Measurements from ENCODE around the gene APEH. TPM values are rescaled to one million over a fixed set of nuclear protein-coding genes. Genes with fewer than 3 reads are reported as not detected.

APEH gene
- total and polyA plus RNA-seq, 2 of the 13 experiments (the other 11 are each of a cell fraction or from before 2014, with no cell fraction given): 116 to 130 TPM

GRCh38 chr3:49642708-49643145 lies 31.4 kb upstream of the APEH start:
- Histone ChIP-seq H3K27ac (ENCODE audit: extremely low read length, insufficient read depth, low read length) (no peak overlapping the region), H3K9me3 (ENCODE audit: low read length) (no peaks in the 10 kb centered on the region), H3K4me3 (replicated peaks in 1 of 3; ENCODE audit: insufficient read depth in 1 of 3, low read depth in 2 of 3, low read length in 3 of 3) (no peak overlapping the region), H2AFZ (ENCODE audit: low read length) (no peak overlapping the region), H3K27me3 (ENCODE audit: control insufficient read depth in 1 of 2, insufficient read depth in 2 of 2, low read length in 2 of 2) (no peaks in the 10 kb centered on the region), H3K79me2 (ENCODE audit: insufficient read depth, low read length) (no peaks in the 10 kb centered on the region), H3K36me3 (replicated peaks in 1 of 2; ENCODE audit: control insufficient read depth in 1 of 2, insufficient read depth in 2 of 2, low read length in 2 of 2) (no peaks in the 10 kb centered on the region; a peak in 2 of 5 replicates), H3K9ac (ENCODE audit: insufficient read depth, low read depth, low read length) (no peak overlapping the region), H3K4me2 (ENCODE audit: low read depth, low read length) (no peak overlapping the region), H3K4me1 (ENCODE audit: insufficient read depth, low read length) (peaks cover 6% of the 10 kb centered on the region), H4K20me1 (ENCODE audit: insufficient read depth, low read length) (no peaks in the 10 kb centered on the region)
- in situ Hi-C loops (cut with HindIII; ENCODE audit: extremely low pct_ligation_motif_present, low pct_unique_long_range_greater_than_20kb): no loop called here
- ChIA-PET CTCF (ENCODE audit: low intra/inter-chr PET ratio, low total read pairs) (no interaction called here), POLR2A (no interaction called here)
- ATAC-seq (no peak), DNase-seq (ENCODE audit: low spot score) (no peak), FAIRE-seq (no peak)
- WGBS (ENCODE audit: low lambda C conversion rate): 93% methylated on average over 5 of the region's 9 CpGs
- no TSS peak for BruUV-seq (replicated peaks)
- TF ChIP-seq SIX4 (CRISPR knock-in tag; IDR thresholded peaks at IDR 0.05) (no peak), GABPA (IDR thresholded peaks at IDR 0.05; ENCODE audit: low read depth, low read length) (no peak), GABPA (CRISPR knock-in tag; IDR thresholded peaks at IDR 0.05; ENCODE audit: low read depth) (no peak), ZNF597 (CRISPR knock-in tag; IDR thresholded peaks at IDR 0.05) (no peak), GTF2F1 (IDR thresholded peaks at IDR 0.05; ENCODE audit: low read length) (no peak)
- intact Hi-C loops (cut with micrococcal nuclease; ENCODE audit: unreplicated experiment): no loop called here

- in situ Hi-C loops (cut with HindIII; ENCODE audit: extremely low pct_ligation_motif_present, low pct_unique_long_range_greater_than_20kb): no loop called here
- CTCF ChIA-PET (ENCODE audit: low intra/inter-chr PET ratio, low total read pairs): no interaction called here
- H3K4me2 ChIP-seq (ENCODE audit: low read depth, low read length): no peak overlapping the region
- intact Hi-C loops (cut with micrococcal nuclease; ENCODE audit: unreplicated experiment): no loop called here
- TF ChIP-seq HNRNPH1 (optimal IDR thresholded peaks at IDR 0.05; ENCODE audit: low read depth, low read length) (no peak), ZNF280D (CRISPR knock-in tag; IDR thresholded peaks at IDR 0.05) (no peak)
- no peaks in the 10 kb centered on the region for H3K79me2 ChIP-seq (ENCODE audit: insufficient read depth, low read length)
- POLR2A ChIA-PET: no interaction called here
- no peak for DNase-seq (ENCODE audit: low spot score)
- H3K27me3 ChIP-seq (ENCODE audit: control insufficient read depth in 1 of 2, insufficient read depth in 2 of 2, low read length in 2 of 2): no peaks in the 10 kb centered on the region
- no TSS peak for BruUV-seq (replicated peaks)
- ATAC-seq: no peak
- H3K4me1 ChIP-seq (ENCODE audit: insufficient read depth, low read length): peaks cover 26% of the 10 kb centered on the region
- H3K4me3 ChIP-seq (replicated peaks in 1 of 3; ENCODE audit: insufficient read depth in 1 of 3, low read depth in 2 of 3, low read length in 3 of 3): no peak overlapping the region
- H4K20me1 ChIP-seq (ENCODE audit: insufficient read depth, low read length): no peaks in the 10 kb centered on the region
- no peak overlapping the region for H3K27ac ChIP-seq (ENCODE audit: extremely low read length, insufficient read depth, low read length)
- H2AFZ ChIP-seq (ENCODE audit: low read length): no peak overlapping the region
- no peaks in the 10 kb centered on the region for H3K9me3 ChIP-seq (ENCODE audit: low read length)
- 93% methylated on average over 6 of the region's 8 CpGs for WGBS (ENCODE audit: low lambda C conversion rate)
- no peak for FAIRE-seq
- no peaks in the 10 kb centered on the region; a peak in 2 of 5 replicates for H3K36me3 ChIP-seq (replicated peaks in 1 of 2; ENCODE audit: control insufficient read depth in 1 of 2, insufficient read depth in 2 of 2, low read length in 2 of 2)
- H3K9ac ChIP-seq (ENCODE audit: insufficient read depth, low read depth, low read length): no peak overlapping the region
Observed at GRCh38 chr3:49644684-49645083, 29.5 kb upstream of the APEH start.
